Smooth muscle cell of the umbilical artery (primary cell): ENCODE results near the gene EXD3. TPM values are rescaled to one million over a fixed set of nuclear protein-coding genes. Genes with fewer than 3 reads are reported as not detected.

ENCODE experiments used
- total RNA-seq: library from RNA; depleted of rRNA; stranded (reverse); fragments of >200 nt; gene quantifications from 2 replicates; pipeline ENCODE4 v1.2.3, GENCODE V29; 2014

EXD3 gene, protein sequence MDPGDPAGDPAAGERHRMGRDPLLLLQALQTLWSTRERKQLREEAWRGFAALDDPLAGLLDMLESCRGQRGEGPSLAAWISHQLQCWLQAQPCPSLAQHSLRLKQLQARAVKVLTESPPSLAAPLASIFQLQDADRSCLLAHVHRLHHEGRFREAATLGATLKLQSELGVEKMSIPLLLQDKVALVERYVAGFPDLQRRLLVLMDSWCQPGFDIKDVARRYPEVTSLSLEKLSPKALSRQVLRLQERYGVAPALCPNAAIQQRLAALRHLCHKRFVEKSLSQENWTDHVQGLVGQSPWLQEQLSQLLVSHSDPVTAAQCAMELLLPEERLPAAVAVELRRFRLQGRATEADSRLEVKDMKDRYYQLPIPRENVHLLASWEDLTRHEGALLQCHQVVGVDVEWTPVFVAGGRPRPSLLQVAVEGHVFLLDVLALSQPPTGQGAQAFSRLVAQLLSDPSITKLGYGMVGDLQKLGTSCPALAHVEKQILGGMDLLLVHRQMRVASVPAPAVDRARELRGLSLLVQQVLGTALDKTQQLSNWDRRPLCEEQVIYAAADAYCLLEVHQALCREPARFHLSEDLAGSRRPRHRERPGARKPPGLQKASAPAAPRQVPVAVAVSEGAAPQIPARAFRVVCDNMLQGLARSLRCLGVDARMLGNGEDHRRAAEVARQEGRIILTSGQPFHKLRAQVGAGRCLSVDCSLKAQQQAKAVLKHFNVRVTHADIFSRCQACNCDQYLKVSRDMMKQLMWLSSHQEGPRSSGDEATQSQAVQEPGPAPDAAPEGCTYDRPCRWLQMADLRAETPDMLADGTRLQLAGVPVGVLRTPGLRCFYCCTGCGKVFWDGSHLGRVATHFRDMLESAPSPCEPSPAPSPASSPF
- 10.8 and 12.2 TPM in 2 replicates for total RNA-seq

GRCh38 chr9:137422604-137423513 lies at the start of gene EXD3, which contains the start of gene NOXA1:
EXD3 (minus strand) TSS chr9:137423162; CDS start chr9:137395357, 27,805 bp downstream.
NOXA1 (plus strand) TSS chr9:137423393; CDS start chr9:137423530, 137 bp downstream.

GRCh38 chr9:137459152-137459600 lies 36.2 kb upstream of the EXD3 start, which contains the start of gene NSMF:
NSMF (minus strand) TSS chr9:137459334; CDS start chr9:137459102, 232 bp downstream.

GRCh38 chr9:137441289-137441934 lies 18.4 kb upstream of the EXD3 start, which contains the start of gene ENTPD8:
ENTPD8 (minus strand) TSS chr9:137441357; CDS start chr9:137438285, 3,072 bp downstream.

DNA sequence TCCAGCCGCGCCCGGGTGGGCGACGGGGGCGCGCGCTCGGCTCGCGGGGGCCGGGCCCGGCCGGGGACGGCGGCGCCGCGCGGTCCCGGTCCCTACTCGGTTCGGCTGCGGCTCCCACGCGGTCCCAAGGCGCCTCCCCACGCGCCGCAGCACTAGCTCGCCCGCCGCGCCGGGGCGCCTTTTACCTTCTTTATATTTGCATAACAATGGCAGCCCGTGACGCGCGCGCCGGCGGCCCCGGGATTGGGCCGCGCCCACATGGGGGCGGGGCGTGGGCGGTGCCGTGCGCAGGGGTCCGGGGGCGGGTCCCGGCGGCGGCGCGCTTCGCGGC lies 120.9 kb downstream of the EXD3 start, which contains the start of gene NRARP:
Gene NRARP, minus strand, starts transcription at position 154 of the 331 bp plus-strand sequence. CDS start 343 bp downstream, outside the sequence.

GRCh38 chr9:137277329-137278041 lies 145.5 kb downstream of the EXD3 start, which contains the start of gene TOR4A:
TOR4A (plus strand) TSS chr9:137277726; CDS start chr9:137278690, 964 bp downstream.

Other genes starting within 250 kb of the EXD3 start
- 25.5 and 28.8 TPM in 2 replicates for gene ANAPC2, start 234.6 kb downstream of the EXD3 start, total RNA-seq
- gene SSNA1, start 234.5 kb downstream of the EXD3 start, total RNA-seq: 51.0 and 65.9 TPM in 2 replicates
- 6.2 and 8.9 TPM in 2 replicates for gene TPRN, start 222.4 kb downstream of the EXD3 start, total RNA-seq
- gene TMEM203, start 217.5 kb downstream of the EXD3 start, total RNA-seq: 32.1 and 32.8 TPM in 2 replicates
- 2.7 and 5.4 TPM in 2 replicates for gene NDOR1, start 217.5 kb downstream of the EXD3 start, total RNA-seq
- 0.30 and 0.83 TPM in 2 replicates for gene RNF208, start 200.9 kb downstream of the EXD3 start, total RNA-seq
- 0.30 and 0.46 TPM in 2 replicates for gene CYSRT1, start 198.0 kb downstream of the EXD3 start, total RNA-seq
- gene RNF224, start 195.7 kb downstream of the EXD3 start, total RNA-seq: not detected in 2 replicates
- gene SLC34A3, start 192.3 kb downstream of the EXD3 start, total RNA-seq: under 0.01 TPM in 1 of 2 replicates, not detected in the other
- gene TUBB4B, start 181.9 kb downstream of the EXD3 start, total RNA-seq: 60.9 and 219 TPM in 2 replicates
- gene STPG3, start 171.9 kb downstream of the EXD3 start, total RNA-seq: not detected in 2 replicates
- gene NELFB, start 167.8 kb downstream of the EXD3 start, total RNA-seq: 36.5 and 54.9 TPM in 2 replicates
- 19.0 and 33.5 TPM in 2 replicates for gene TOR4A, start 145.4 kb downstream of the EXD3 start, total RNA-seq
- gene NRARP, start 120.9 kb downstream of the EXD3 start, total RNA-seq: 0.18 and 0.30 TPM in 2 replicates
- 0.18 and 0.30 TPM in 2 replicates for gene NOXA1, start 231 bp upstream of the EXD3 start, total RNA-seq
- gene ENTPD8, start 18.2 kb upstream of the EXD3 start, total RNA-seq: not detected in 2 replicates
- gene NSMF, start 36.2 kb upstream of the EXD3 start, total RNA-seq: 11.3 and 26.0 TPM in 2 replicates
- 0.59 and 2.3 TPM in 2 replicates for gene PNPLA7, start 127.2 kb upstream of the EXD3 start, total RNA-seq
- 31.2 and 39.8 TPM in 2 replicates for gene MRPL41, start 128.7 kb upstream of the EXD3 start, total RNA-seq
- gene DPH7, start 155.8 kb upstream of the EXD3 start, total RNA-seq: 25.2 and 28.8 TPM in 2 replicates
- gene ZMYND19, start 167.3 kb upstream of the EXD3 start, total RNA-seq: 18.3 and 18.4 TPM in 2 replicates
- 10.7 and 21.8 TPM in 2 replicates for gene ARRDC1, start 182.5 kb upstream of the EXD3 start, total RNA-seq
- 30.6 and 58.9 TPM in 2 replicates for gene EHMT1, start 195.8 kb upstream of the EXD3 start, total RNA-seq